WERI-Rb-1 (cell line): ENCODE results near the gene UCN.
A peak's percentile ranks its signal among the peaks of the same experiment; 100 is the strongest.

Experiments used
- DNase-seq: peaks from one replicate; pipeline ENCODE4 v3.0.0-alpha.2; 2020
- H3K27ac ChIP-seq: fragments of 250-450 bp; sonication (Bioruptor Pico); 2 replicates; pipeline ENCODE4 v1.5.1; 2020; ENCODE audit warnings: mild to moderate bottlenecking, moderate library complexity
- H3K27me3 ChIP-seq: fragments of 250-450 bp; sonication (Bioruptor Pico); 2 replicates; pipeline ENCODE4 v1.5.1; 2021; ENCODE audit warnings: mild to moderate bottlenecking, low read depth, moderate library complexity; ENCODE audit not compliant: insufficient read depth, severe bottlenecking
- H3K36me3 ChIP-seq: fragments of 250-450 bp; sonication (Bioruptor Pico); 2 replicates; pipeline ENCODE4 v1.5.1; 2020; ENCODE audit warnings: mild to moderate bottlenecking, moderate library complexity
- H3K4me3 ChIP-seq: 2 replicates; pipeline ENCODE4 v1.5.1; 2011; ENCODE audit warnings: low read depth, mild to moderate bottlenecking, control low read depth, low read length
- H3K9me3 ChIP-seq: fragments of 250-450 bp; sonication (Bioruptor Pico); 2 replicates; pipeline ENCODE4 v1.5.1; 2021; ENCODE audit warnings: mild to moderate bottlenecking, moderate library complexity; ENCODE audit not compliant: severe bottlenecking
- TF ChIP-seq, protein P1 (sequence below): IDR thresholded peaks from 2 replicates; pipeline ENCODE4 v1.5.1; 2011; ENCODE audit warnings: low read depth, mild to moderate bottlenecking, control low read depth, inconsistent platforms, low read length

The UCN gene

DNA sequence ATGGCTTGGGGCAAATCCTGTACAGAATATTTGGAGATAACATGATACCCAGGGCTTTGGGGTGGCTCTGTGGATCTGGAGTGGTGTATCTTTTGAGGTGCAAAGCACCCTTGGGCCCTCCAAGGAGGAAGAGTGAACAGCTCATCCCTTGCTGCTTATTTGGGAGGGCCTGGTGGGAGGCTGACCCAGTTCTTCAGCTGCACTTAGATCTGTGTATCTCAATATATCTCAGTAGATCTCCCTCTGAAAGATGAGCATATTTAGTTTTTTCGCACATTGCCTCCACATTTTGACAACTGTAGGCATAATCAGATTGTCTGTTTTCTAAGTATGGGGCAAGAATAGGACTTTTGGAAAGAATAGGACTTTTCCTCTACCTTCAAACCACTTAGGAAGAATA lies 23.2 kb downstream of the UCN start:
- no peaks in the 10 kb centered on the region for H3K36me3 ChIP-seq
- TF ChIP-seq, protein P1, sequence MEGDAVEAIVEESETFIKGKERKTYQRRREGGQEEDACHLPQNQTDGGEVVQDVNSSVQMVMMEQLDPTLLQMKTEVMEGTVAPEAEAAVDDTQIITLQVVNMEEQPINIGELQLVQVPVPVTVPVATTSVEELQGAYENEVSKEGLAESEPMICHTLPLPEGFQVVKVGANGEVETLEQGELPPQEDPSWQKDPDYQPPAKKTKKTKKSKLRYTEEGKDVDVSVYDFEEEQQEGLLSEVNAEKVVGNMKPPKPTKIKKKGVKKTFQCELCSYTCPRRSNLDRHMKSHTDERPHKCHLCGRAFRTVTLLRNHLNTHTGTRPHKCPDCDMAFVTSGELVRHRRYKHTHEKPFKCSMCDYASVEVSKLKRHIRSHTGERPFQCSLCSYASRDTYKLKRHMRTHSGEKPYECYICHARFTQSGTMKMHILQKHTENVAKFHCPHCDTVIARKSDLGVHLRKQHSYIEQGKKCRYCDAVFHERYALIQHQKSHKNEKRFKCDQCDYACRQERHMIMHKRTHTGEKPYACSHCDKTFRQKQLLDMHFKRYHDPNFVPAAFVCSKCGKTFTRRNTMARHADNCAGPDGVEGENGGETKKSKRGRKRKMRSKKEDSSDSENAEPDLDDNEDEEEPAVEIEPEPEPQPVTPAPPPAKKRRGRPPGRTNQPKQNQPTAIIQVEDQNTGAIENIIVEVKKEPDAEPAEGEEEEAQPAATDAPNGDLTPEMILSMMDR: no peak
- no peak for DNase-seq
- no peak overlapping the region for H3K4me3 ChIP-seq
- H3K27me3 ChIP-seq: no peaks in the 10 kb centered on the region
- no peak overlapping the region for H3K27ac ChIP-seq
- H3K9me3 ChIP-seq: no peaks in the 10 kb centered on the region

DNA sequence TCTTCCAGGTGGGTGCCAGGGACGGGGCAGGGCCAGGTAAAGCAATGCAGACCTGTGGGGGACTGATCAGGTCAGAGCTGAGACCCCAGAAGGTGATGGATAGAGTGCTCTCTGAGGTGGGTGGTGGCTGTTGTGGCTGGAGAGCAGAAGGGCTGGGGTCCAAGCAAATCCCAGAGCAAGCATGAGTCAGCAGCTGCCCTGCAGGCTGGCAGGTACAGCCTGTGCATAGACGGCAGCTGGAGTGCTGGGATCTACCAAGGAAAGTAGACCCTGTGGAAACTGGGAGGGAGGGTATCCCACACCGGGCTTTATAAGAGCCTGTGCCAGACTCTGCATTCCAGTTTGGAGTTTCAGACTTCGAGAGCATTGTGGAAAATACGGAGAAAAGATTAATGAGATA lies 25.4 kb downstream of the UCN start:
- Histone ChIP-seq H3K4me3 (no peak overlapping the region), H3K9me3 (no peaks in the 10 kb centered on the region), H3K27me3 (no peaks in the 10 kb centered on the region), H3K27ac (no peak overlapping the region), H3K36me3 (no peaks in the 10 kb centered on the region)
- DNase-seq: peak; percentile 53
- TF ChIP-seq, protein P1: no peak

DNA sequence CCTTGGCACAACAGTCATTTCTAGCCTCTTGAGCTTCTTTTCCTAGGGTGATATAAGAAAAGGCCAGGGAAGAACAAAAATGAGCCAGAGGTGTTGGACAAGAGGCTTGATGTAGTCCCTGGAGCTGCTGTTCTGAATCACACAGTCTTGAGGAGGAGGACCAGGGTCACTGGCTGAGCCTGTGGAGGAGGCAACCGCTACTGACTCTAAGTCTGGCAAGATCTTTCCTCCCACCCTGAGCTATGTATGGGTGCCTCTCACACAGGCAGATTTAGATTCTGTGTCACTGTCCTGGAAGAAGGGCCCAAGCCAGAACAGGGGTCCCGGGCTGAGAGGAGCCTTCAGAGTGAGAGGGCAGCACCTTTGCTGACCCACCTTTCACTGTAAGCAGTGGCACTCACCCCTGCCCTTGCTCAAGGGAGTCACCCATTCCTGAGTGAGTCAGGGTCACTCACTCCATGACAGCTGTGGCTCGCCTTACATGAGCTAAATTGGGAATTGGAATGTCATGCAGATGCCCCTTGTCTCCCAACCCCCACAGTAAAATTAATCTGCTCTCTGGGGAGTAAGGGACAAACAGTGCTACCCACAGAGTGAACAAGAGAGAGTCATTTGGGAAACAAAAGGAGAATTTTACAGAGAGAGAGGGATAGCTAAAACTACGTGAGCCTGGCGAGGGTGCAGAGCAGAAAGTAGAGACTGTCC lies 26.2 kb downstream of the UCN start, which contains the start of gene TRIM54:
TRIM54 (plus strand) TSS at position 575 of the 705 bp plus-strand sequence. CDS start 303 bp downstream, outside the sequence.
- Histone ChIP-seq H3K9me3 (no peaks in the 10 kb centered on the region), H3K27ac (no peak within 1 kb of the TSS), H3K4me3 (no peak within 1 kb of the TSS), H3K27me3 (no peaks in the 10 kb centered on the region), H3K36me3 (no peaks in the 10 kb centered on the region)
- TF ChIP-seq, protein P1: no peak
- no peak for DNase-seq

DNA sequence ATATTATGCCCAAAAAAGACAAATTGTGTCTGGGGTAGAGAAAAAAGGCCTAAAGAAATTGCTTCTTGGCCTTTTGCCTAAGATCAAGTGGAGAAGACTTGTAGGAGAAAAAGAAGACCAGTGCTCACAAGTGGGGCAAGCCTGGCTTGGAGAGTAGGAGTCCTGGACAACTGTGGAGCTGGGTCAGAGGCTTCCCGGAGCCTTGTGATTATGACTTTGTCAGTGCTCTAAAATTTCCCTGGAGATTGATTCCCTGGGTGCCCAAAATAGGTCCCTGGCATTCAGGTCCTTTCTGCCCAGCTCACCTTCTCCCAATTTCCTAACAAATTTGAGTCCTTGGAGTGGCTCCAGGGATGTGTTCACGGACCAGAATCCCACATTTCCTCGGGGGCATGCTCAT lies 26.8 kb downstream of the UCN start:
- DNase-seq: no peak
- no peaks in the 10 kb centered on the region for H3K27me3 ChIP-seq
- no peak overlapping the region for H3K4me3 ChIP-seq
- H3K9me3 ChIP-seq: no peaks in the 10 kb centered on the region
- TF ChIP-seq, protein P1: no peak
- no peaks in the 10 kb centered on the region for H3K36me3 ChIP-seq
- H3K27ac ChIP-seq: no peak overlapping the region

DNA sequence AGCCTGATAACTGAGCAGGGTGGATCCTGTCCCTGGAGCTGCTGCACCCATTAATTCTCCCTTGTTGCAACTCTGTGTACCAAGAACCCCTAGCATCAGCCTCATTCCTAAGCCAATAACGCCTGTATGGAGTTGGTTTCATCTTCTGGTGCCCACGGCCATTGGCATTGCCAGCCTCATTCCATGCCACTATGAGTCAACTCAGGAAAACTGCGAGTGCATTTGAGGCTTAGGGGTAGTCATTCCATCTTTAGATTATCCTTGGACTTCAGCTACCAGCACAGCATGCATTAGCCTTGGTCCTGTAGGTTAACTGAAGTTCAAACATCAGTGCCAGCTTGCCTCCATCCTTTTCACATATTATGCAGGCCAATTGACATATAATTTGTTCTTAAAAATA lies 27.4 kb downstream of the UCN start:
- no peak for DNase-seq
- Histone ChIP-seq H3K36me3 (no peaks in the 10 kb centered on the region), H3K9me3 (no peaks in the 10 kb centered on the region), H3K27ac (no peak overlapping the region), H3K27me3 (no peaks in the 10 kb centered on the region), H3K4me3 (no peak overlapping the region)
- TF ChIP-seq, protein P1: no peak

DNA sequence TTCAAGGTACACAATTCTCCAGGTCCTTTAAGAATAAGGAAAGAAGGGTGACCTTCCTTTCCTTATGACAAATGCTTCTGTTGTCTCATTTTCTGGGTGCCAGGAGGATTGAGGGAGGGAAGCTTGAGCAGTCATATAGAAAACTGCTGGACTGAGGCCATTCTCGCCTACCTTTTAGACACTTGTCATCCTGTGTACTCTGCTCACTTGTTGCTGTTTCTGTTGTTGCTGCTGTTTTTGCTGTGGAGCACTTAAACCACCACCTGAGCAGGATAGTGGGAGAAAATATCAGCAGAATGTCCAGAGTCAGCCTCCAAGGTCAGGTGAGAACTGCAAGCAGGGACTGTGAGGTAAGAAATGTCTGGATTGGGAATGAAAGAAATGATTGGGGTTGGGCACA lies 30.2 kb downstream of the UCN start:
- Histone ChIP-seq H3K27me3 (no peaks in the 10 kb centered on the region), H3K4me3 (no peak overlapping the region), H3K9me3 (no peaks in the 10 kb centered on the region), H3K27ac (no peak overlapping the region), H3K36me3 (no peaks in the 10 kb centered on the region)
- no peak for DNase-seq
- TF ChIP-seq, protein P1: no peak
